ENCODE results near the gene TPPP3.

- no peak for TF ChIP-seq CTCF (IDR thresholded peaks at IDR 0.05; ENCODE audit: low read length)
- TF ChIP-seq EZH2 (optimal IDR thresholded peaks at IDR 0.05; ENCODE audit: low read depth, low read length), result no peak
Measured at GRCh38 chr16:67397812-67398545, 4.7 kb upstream of the TPPP3 start.

All from MM.1S (cell line).